Dedifferentiated amniotic fluid mesenchymal stem cell (primary cell): ENCODE measurements around the gene NR5A1.

Experiments
- DNase-seq: peaks from one replicate; pipeline ENCODE4 v3.0.0-alpha.2; 2016; ENCODE audit errors: extremely low spot score

The NR5A1 gene

DNA sequence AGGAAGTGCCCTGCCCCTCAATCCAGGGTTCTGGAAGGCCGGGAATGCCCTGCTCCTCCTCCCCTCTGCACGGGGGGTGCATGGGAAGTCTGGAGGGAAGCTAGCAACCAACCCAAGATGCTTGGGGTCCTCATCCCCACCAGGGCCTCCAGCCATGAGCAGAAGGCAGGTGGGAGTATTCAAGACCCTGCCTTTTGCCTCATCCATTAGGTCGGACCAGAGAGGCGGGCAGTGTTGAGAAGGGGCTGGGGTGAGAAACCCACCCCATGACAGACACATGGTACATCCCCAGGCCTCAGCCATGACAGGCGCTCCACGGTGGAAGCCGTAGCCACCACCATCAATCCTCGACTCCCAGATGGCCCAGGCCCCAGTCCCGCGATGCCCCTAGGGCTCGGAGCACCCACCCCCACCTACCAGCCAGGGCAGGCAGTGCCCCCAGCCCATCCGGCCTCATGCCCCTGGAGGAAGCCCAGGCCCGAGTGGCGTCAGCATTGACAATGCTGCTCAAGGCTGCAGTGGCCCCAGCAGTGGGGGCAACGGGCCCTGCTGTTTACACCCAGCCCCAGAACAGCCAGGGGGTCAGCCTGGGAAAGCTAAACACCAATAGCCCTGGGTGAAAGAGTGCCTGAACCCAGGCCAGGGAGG is 8.6 kb downstream of the NR5A1 start:
- DNase-seq, result no peak

DNA sequence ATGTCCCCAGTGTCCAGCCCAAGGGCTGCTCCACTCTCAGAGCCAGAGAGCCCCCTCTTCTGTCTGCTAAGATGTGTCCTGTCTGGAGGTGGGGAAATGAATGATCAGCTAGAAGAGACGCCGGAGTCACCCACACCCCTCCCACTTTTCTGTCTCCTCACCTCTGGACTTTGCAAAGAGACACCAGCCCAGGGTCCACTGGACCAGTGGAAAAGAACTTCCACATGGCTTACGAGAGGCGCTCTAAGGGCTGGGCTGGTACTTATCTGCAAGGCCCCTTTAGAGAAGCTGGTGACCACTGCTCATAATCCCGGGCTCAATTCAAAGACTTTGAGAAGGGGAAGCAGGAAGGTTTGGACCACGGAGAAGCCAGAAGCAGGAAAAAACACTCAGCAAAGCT is 9.2 kb downstream of the NR5A1 start:
- DNase-seq, result no peak

- no peak for DNase-seq
Measured at GRCh38 chr9:124497441-124497840, 9.8 kb downstream of the NR5A1 start.

GRCh38 chr9:124496463-124496862 is 10.7 kb downstream of the NR5A1 start:
- no peak for DNase-seq

DNA sequence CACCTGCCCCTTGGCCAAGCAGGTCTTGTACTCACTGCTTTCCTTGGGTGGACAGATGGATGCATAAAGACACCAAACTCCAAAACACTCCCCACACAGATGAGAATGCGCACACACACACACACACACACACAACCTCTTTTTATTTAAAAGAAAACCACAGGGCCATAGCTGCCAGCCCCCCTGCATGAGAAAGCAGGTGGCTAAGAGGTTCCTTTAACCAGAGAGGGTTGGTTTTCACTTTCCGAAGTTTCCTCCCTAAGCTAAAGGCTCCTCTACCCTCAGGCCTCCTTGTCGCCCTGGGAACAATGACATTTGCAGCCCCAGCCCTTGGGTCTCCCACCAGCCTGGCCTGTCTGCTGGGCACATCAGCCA is 11.1 kb downstream of the NR5A1 start:
- no peak for DNase-seq

GRCh38 chr9:124495126-124496074 is 11.8 kb downstream of the NR5A1 start:
- no peak for DNase-seq

GRCh38 chr9:124493794-124494479 is 13.3 kb downstream of the NR5A1 start:
- no peak for DNase-seq

GRCh38 chr9:124493218-124493617 is 14.0 kb downstream of the NR5A1 start:
- no peak for DNase-seq

DNA sequence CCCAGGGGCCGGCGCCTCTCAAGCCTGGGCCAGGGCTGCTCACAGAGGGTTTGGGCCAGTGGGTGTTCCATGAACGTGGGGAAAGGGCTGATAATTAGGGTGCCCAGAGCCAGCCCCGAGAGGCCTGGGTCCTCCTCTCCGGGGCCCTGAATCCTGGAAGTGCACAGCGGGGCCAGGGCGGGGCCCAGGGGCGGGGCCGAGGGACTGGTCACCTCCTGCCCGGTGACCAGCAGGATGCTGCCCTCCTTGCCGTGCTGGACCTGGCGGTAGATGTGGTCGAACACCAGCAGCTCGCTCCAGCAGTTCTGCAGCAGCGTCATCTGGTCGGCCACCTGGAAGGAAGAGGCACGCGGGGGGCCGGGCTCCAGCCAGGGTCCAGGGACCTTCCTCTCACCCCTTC is 14.4 kb downstream of the NR5A1 start:
- DNase-seq, result no peak

DNA sequence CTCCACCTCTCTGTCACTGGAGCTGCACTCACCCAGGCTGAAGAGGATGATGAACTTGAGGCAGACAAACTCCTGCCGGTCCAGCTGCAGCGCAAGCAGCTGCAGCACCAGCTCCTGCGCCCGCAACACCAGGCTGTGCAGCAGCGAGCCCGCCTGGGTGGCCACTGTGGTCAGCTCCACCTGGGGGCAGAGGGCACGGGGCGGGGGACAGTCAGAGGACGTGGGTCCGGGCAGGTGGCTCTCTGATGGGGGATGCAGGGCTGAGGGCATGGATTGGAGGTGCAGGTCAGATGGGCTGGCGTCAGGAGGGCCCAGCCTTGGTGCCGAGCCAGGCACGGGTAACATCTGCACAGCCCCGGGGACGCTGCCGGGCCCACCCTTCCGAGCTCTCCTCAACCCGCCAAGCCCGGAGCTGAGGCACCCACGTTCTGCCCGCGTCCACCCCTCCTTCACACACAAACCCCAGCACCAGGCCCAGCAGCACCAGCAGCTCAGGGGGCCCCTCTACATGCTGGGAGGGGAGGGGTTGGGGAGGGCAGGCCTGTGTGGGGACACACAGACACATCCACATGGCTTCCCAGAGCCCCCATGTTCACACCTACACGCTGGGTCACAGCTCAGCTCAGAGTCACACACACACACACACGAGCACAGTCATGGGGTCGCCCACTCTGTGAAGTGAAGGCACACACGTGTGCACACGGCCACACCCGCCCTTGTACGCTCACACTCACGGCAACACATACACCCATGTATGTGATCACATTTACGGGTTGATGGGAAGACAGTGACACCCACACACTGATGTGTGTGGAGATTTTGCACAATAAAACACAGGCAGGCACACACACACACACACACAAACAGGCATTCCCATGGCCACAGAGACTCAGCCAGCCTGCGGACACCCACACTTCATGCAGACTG is 15.9 kb downstream of the NR5A1 start:
- no peak for DNase-seq

GRCh38 chr9:124490004-124490403 is 17.2 kb downstream of the NR5A1 start:
- DNase-seq, result no peak

DNA sequence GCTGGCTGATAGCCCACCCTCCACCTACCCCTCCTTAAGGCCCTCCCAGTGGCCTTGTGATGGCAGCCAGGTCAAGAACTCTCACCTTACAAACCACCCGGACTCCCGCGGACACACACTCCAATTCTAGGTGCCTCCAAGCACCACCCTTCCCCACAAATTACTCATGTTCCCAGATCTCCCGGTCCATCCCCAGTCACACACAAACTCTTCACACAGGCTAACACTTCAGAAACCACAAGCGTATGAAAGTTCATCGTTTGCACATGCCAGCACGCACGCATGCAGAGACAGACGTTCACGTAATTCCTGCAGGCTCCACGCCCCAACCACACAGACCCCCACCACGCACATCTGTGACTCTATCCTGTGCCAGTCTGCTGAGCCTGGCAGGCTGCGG is 18.0 kb downstream of the NR5A1 start:
- no peak for DNase-seq

DNA sequence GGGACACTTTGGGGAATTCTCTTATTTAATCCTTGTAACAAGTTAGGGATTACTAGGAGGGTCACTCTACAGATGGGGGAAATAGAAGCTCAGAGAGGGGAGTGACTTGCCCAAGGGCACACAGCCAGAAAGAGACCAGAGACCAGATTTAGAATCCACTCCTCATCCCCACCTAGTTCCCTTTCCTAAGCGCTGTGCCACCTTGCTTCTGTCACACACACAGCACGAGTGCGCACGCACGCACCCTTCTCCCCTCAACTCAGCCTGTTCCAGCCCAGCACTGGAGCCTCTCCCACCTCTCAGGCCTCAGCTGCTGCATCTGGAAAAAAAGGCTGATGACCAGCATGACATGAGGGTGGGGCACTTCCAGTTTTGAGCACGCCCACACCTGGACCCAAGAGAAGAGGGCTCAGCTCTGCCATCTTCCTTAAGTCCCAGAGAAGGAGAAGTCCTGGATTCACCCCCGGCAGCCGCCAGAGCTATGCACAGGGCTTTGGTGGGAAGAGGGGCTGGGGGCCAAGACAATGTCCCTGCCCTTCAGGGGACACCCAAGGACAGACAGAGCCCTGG is 18.5 kb downstream of the NR5A1 start:
- no peak for DNase-seq

- no peak for DNase-seq
Measured at GRCh38 chr9:124487260-124488182, 19.7 kb downstream of the NR5A1 start.

DNA sequence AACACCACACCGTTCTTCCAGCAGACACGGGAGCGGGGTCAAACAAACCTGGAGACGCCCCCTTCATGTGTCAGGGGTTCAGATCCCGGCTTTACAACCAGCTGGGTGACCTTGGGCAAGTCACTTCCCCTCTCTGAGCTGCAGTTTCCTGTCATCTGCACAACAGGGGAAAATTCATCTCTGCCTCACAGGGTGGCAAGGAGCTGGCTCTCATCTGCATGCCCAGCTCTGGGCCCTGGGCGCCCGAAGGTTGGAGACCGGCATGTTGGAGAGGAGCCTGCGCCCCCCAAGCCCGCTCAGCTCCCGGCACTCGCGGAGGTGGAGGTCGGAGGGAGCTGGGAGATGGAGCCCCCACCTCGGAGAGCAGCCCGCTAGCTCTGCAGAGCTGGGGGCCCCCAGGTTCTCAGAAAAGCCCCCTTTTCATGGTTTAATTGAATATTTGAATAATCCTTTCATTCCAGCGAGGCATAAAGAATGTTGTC is 20.4 kb downstream of the NR5A1 start:
- DNase-seq, result no peak

- DNase-seq, result no peak
Measured at GRCh38 chr9:124485936-124486335, 21.3 kb downstream of the NR5A1 start.

GRCh38 chr9:124485201-124485600 is 22.0 kb downstream of the NR5A1 start:
- no peak for DNase-seq

DNA sequence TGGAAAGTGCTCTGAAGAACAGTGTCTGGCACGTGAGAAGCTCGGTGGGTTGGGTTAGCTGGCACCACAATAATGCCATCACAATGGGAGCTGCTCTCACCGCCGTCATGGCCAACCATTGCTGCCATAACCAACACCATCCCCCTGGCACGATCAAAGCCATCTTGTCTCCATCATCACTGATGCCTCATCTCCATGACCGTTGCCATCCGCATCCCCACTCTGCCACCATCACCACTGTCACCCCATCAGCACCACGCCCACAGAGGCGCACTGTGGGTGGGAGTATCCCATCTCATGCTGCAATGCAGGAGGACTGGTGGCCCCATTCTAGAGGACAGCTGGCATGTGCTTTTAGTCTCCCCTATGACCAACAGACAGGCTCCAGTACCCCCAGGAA is 23.7 kb downstream of the NR5A1 start:
- DNase-seq, result no peak

DNA sequence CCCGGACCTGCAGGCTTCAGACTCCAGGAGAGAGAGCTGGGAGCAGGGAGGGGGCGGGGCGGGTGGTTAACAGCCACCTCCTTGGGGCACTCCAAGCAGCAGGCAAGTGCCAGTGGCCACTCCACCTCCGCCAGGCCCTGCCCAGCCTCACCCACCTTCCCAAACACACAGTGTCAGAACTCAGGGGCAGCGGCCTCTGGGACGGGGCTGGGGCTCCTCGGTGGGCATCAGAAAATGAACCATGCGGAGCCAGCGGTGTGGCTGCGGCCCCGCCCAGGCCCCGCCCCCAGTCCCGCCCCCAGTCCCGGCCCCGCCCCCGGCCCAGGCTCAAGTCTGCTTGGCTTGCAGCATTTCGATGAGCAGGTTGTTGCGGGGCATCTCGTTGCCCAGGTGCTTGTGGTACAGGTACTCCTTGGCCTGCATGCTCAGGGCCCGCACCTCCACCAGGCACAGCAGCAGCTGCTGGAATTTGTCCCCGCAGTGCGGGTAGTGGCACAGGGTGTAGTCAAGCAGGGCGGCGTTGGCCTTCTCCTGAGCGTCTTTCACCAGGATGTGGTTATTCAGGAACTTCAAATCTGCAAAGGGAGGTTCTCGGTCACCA is 24.7 kb downstream of the NR5A1 start:
- DNase-seq, result no peak

GRCh38 chr9:124481115-124481514 is 26.1 kb downstream of the NR5A1 start:
- no peak for DNase-seq
